Progenitor cell of endocrine pancreas (in vitro differentiated cells): ENCODE measurements around the gene TYROBP. TPM values are rescaled to one million over a fixed set of nuclear protein-coding genes. Genes with fewer than 3 reads are reported as not detected.

Experiments
- DNase-seq: peaks from one replicate; pipeline ENCODE4 v3.0.0; 2021; ENCODE audit warnings: low spot score; ENCODE audit not compliant: unreplicated experiment
- H3K27ac Mint-ChIP-seq: 2 replicates; pipeline ENCODE4 v1.8.0; 2021; ENCODE audit warnings: mild to moderate bottlenecking, moderate library complexity, mixed read lengths
- H3K27me3 Mint-ChIP-seq: 2 replicates; pipeline ENCODE4 v1.8.0; 2021; ENCODE audit warnings: mixed read lengths
- H3K36me3 Mint-ChIP-seq: 2 replicates; pipeline ENCODE4 v1.8.0; 2022; ENCODE audit warnings: mixed read lengths; ENCODE audit not compliant: insufficient read depth
- H3K4me1 Mint-ChIP-seq: 2 replicates; pipeline ENCODE4 v1.8.0; 2021; ENCODE audit warnings: low read depth, mixed read lengths
- H3K4me3 Mint-ChIP-seq: 2 replicates; pipeline ENCODE4 v1.8.0; 2021; ENCODE audit warnings: low read depth, mild to moderate bottlenecking, moderate library complexity, mixed read lengths
- H3K9me3 Mint-ChIP-seq: 2 replicates; pipeline ENCODE4 v1.8.0; 2021; ENCODE audit warnings: low read depth, mixed read lengths
- total RNA-seq: library from RNA; stranded (reverse); gene quantifications from 2 replicates; pipeline ENCODE4 v1.2.1, GENCODE V29; 2021
- TF ChIP-seq, protein P1 (sequence below): fragments of 200-600 bp; sonication (generic); IDR thresholded peaks from one replicate; pipeline ENCODE4 v1.5.0; 2021; ENCODE audit warnings: antibody characterized with exemption, mild to moderate bottlenecking; ENCODE audit not compliant: unreplicated experiment

TYROBP gene
- total RNA-seq, 1 donor from 2014 or later = not detected

DNA sequence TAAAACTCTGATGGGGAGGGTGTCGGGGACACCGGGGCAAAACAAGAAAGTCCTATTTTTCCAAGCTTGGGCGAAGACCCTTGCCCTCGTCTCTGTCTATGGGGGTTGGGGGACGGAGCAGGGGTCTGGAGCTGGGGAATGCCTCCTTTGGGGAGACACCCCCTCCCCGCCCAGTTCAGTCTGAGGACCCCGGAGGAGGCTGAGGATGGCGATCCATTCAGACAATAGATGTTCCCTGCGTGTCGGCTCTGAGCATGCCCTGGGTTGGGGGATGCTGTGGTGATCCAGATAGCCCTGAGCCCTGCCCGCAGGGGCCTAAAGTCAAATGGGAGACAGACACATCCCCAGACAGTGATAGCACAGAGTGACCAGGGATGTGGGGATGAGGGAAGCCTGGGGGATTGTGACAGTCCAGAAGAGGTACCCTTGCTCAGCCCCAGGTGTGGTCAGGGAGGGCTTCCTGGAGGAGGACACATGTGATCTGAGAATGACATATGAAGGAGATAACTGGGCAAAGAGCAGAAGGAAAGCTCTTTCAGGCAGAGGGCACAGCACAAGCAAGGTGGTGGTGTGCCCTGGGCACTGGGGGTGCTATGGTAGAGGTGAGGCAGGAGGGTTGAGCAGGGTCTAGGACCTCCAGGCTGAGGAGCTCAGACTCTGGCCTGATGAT lies 37.2 kb upstream of the TYROBP start:
- no peak for DNase-seq
- Mint-ChIP-seq H3K4me1 (no peaks in the 10 kb centered on the region), H3K9me3 (no peaks in the 10 kb centered on the region), H3K27me3 (no peaks in the 10 kb centered on the region), H3K27ac (no peak overlapping the region), H3K4me3 (no peak overlapping the region), H3K36me3 (peaks cover 21% of the 10 kb centered on the region)
- TF ChIP-seq, protein P1, sequence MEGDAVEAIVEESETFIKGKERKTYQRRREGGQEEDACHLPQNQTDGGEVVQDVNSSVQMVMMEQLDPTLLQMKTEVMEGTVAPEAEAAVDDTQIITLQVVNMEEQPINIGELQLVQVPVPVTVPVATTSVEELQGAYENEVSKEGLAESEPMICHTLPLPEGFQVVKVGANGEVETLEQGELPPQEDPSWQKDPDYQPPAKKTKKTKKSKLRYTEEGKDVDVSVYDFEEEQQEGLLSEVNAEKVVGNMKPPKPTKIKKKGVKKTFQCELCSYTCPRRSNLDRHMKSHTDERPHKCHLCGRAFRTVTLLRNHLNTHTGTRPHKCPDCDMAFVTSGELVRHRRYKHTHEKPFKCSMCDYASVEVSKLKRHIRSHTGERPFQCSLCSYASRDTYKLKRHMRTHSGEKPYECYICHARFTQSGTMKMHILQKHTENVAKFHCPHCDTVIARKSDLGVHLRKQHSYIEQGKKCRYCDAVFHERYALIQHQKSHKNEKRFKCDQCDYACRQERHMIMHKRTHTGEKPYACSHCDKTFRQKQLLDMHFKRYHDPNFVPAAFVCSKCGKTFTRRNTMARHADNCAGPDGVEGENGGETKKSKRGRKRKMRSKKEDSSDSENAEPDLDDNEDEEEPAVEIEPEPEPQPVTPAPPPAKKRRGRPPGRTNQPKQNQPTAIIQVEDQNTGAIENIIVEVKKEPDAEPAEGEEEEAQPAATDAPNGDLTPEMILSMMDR = no peak

DNA sequence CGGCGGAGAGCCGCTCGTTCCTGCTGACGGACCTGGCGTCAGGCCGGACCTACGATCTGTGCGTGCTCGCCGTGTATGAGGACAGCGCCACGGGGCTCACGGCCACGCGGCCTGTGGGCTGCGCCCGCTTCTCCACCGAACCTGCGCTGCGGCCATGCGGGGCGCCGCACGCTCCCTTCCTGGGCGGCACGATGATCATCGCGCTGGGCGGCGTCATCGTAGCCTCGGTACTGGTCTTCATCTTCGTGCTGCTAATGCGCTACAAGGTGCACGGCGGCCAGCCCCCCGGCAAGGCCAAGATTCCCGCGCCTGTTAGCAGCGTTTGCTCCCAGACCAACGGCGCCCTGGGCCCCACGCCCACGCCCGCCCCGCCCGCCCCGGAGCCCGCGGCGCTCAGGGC lies 36.5 kb upstream of the TYROBP start:
- no peak overlapping the region for H3K4me3 Mint-ChIP-seq
- H3K4me1 Mint-ChIP-seq = no peaks in the 10 kb centered on the region
- H3K36me3 Mint-ChIP-seq = peaks cover 21% of the 10 kb centered on the region
- H3K27ac Mint-ChIP-seq = no peak overlapping the region
- no peaks in the 10 kb centered on the region for H3K9me3 Mint-ChIP-seq
- H3K27me3 Mint-ChIP-seq = no peaks in the 10 kb centered on the region
- DNase-seq = no peak
- TF ChIP-seq, protein P1 = no peak

DNA sequence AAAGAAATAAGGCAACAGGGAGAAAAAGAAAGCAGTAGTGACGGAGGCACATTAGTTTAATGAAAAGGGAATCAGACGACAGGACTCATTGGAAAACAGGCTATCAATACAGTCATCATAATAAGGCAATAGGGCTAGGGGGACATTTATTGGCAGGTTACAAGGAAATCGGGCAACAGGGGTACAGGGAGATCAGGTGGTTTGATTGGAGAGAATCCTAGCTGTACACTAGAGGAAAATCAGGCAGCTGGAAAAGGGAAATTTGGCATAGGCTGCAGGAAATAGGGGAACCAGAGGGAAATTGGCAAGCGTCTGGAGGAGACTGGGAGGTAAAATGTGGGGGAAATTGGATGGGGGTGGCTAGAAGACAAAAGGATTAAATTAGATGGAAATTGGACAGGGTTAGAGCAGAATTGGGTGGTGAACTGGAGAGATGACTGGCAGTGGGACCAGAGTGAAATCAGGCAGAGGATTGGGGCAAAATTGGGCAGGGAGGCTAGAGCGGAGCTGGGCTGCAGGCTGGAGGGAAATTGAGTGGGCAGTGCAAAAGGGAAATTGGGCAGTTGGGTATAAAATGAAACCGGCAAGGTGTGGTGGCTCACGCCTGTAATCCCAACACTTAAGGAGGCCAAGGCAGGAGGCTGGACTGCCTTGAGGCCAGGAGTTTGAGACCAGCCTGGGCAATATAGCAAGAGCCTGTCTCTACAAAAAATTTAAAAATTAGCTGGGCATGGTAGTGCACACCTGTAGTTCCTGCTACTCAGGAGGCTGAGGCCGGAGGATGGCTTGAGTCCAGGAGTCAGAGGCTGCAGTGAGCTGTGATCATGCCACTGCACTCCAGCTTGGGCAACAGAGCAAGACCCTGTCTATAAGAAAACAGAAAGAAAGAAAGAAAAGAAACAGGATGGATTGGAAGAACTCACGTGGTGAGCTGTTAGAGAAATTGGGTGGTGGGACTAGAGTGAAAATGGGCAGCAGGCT lies 35.5 kb upstream of the TYROBP start:
- H3K4me1 Mint-ChIP-seq = peaks cover 3% of the 10 kb centered on the region
- no peak for DNase-seq
- peaks cover 21% of the 10 kb centered on the region for H3K36me3 Mint-ChIP-seq
- no peak overlapping the region for H3K27ac Mint-ChIP-seq
- no peaks in the 10 kb centered on the region for H3K9me3 Mint-ChIP-seq
- H3K4me3 Mint-ChIP-seq = no peak overlapping the region
- no peaks in the 10 kb centered on the region for H3K27me3 Mint-ChIP-seq
- TF ChIP-seq, protein P1 = no peak

DNA sequence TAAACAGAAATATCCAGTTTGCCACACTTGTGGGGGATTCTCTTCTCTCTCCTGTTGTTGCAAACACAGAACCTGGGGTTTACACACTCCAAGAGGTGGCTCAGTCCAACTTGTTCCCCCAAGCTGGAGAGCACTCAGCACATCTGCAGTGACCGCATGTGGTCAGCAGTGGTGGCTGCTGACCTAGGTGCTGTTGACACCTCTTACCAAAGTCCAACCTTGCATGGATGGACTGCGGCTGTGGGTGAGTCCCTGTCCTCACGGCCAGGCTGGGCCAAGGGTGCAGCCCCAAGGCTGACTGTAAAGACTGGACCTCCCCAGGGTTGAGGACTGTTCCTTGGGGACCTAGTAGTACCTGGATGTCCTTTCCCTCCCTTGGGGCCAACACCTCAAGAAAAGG lies 34.1 kb upstream of the TYROBP start:
- Mint-ChIP-seq H3K9me3 (no peaks in the 10 kb centered on the region), H3K27me3 (no peaks in the 10 kb centered on the region), H3K27ac (no peak overlapping the region), H3K4me3 (no peak overlapping the region), H3K36me3 (peaks cover 21% of the 10 kb centered on the region), H3K4me1 (peaks cover 14% of the 10 kb centered on the region)
- TF ChIP-seq, protein P1 = no peak
- no peak for DNase-seq

DNA sequence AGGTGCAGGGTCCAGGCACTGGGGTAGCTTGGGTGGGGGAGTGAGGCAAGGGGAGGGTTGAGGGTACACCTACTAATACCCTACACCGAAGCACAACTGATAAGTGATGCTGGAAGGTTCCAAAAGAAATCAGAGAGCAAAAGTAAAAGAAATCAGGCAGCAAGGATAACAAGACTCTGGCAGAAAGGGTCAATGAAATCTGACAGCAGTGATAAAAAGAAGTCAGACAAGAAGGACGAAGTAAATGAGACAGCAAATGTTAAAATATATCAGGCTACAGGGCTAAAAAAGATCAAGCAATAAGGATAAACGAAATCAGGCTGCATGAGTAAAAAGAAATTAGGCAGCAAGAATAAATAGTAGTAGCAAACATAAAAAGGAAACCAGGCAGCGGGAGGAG lies 32.7 kb upstream of the TYROBP start:
- Mint-ChIP-seq H3K4me1 (peaks cover 20% of the 10 kb centered on the region), H3K9me3 (no peaks in the 10 kb centered on the region), H3K27me3 (no peaks in the 10 kb centered on the region), H3K4me3 (no peak overlapping the region), H3K27ac (no peak overlapping the region), H3K36me3 (peaks cover 21% of the 10 kb centered on the region)
- DNase-seq = no peak
- TF ChIP-seq, protein P1 = no peak
